Naive thymus-derived CD4-positive, alpha-beta T cell (primary cell): ENCODE data around the gene CANT1. TPM values are rescaled to one million over a fixed set of nuclear protein-coding genes. Genes with fewer than 3 reads are reported as not detected.

ENCODE experiments used
- ATAC-seq: fragments of 150-1000 bp; cut with Tn5 transposase; 2 replicates; pipeline ENCODE4 v1.10.0; 2021; ENCODE audit warnings: mild to moderate bottlenecking, moderate library complexity
- CTCF ChIA-PET: fragments of 350-600 bp; sonication (Branson Sonifier 250); formaldehyde crosslinking; loops from one replicate; lab custom pipeline; 2021; ENCODE audit warnings: antibody characterized with exemption; lab: Charles Lee
- POLR2A ChIA-PET: fragments of 350-600 bp; sonication (Branson Sonifier 250); formaldehyde crosslinking; loops from one replicate; lab custom pipeline; 2021; ENCODE audit warnings: antibody characterized with exemption, inconsistent platforms; lab: Charles Lee
- DNase-seq, 9 donors: peaks; one replicate each; pipeline versions ENCODE4 v3.0.0 to v3.0.0-alpha.2; 2020 to 2022; ENCODE audit warnings: mixed read lengths in 1 of 9
- H3K27ac ChIP-seq: one replicate; pipeline ENCODE4 v1.7.0; 2013; ENCODE audit warnings: mild to moderate bottlenecking, low read depth, low read length, moderate library complexity
- H3K27me3 ChIP-seq, 2 donors: one replicate each; pipeline ENCODE4 v1.7.0; 2013; ENCODE audit warnings: low read length in 2 of 2, mild to moderate bottlenecking in 2 of 2, moderate library complexity in 2 of 2; ENCODE audit not compliant: control insufficient read depth in 2 of 2, insufficient read depth in 2 of 2
- H3K36me3 ChIP-seq, 3 experiments: 1 replicate in 2 of 3; 2 replicates in 1 of 3; pipeline ENCODE4 v1.7.0; 2013; ENCODE audit warnings: low read length in 3 of 3, mild to moderate bottlenecking in 3 of 3, moderate library complexity in 1 of 3; ENCODE audit not compliant: insufficient read depth in 3 of 3, control insufficient read depth in 2 of 3
- H3K4me1 ChIP-seq, 2 donors: one replicate each; pipeline ENCODE4 v1.7.0; 2013; ENCODE audit warnings: low read length in 2 of 2, mild to moderate bottlenecking in 2 of 2, moderate library complexity in 1 of 2; ENCODE audit not compliant: control insufficient read depth in 2 of 2, insufficient read depth in 2 of 2
- H3K4me3 ChIP-seq: 2 replicates; pipeline ENCODE4 v1.7.0; 2013; ENCODE audit warnings: mild to moderate bottlenecking, low read length
- H3K9me3 ChIP-seq, 3 experiments: 1 replicate in 2 of 3; 2 replicates in 1 of 3; pipeline ENCODE4 v1.7.0; 2013; ENCODE audit warnings: low read length in 3 of 3; ENCODE audit not compliant: control insufficient read depth in 2 of 3
- H3K27ac Mint-ChIP-seq, 9 donors: one replicate each; pipeline ENCODE4 v1.8.0; 2020 to 2022; ENCODE audit warnings: mixed read lengths in 9 of 9, mild to moderate bottlenecking in 8 of 9, moderate library complexity in 5 of 9, inconsistent platforms in 2 of 9
- H3K27me3 Mint-ChIP-seq, 5 donors: one replicate each; pipeline ENCODE4 v1.8.0; 2021 to 2022; ENCODE audit warnings: mixed read lengths in 5 of 5, mild to moderate bottlenecking in 1 of 5
- H3K36me3 Mint-ChIP-seq, 5 donors: one replicate each; pipeline ENCODE4 v1.8.0; 2020 to 2022; ENCODE audit warnings: mixed read lengths in 5 of 5, mild to moderate bottlenecking in 3 of 5, inconsistent platforms in 1 of 5
- H3K4me1 Mint-ChIP-seq, 7 donors: one replicate each; pipeline ENCODE4 v1.8.0; 2020 to 2022; ENCODE audit warnings: mixed read lengths in 7 of 7, mild to moderate bottlenecking in 3 of 7, inconsistent platforms in 1 of 7
- H3K4me3 Mint-ChIP-seq, 10 donors: one replicate each; pipeline ENCODE4 v1.8.0; 2020 to 2022; ENCODE audit warnings: mild to moderate bottlenecking in 10 of 10, mixed read lengths in 10 of 10, moderate library complexity in 6 of 10, inconsistent platforms in 2 of 10
- H3K9me3 Mint-ChIP-seq, 11 donors: one replicate each; pipeline ENCODE4 v1.8.0; 2020 to 2022; ENCODE audit warnings: mixed read lengths in 11 of 11, mild to moderate bottlenecking in 4 of 11, inconsistent platforms in 1 of 11, moderate library complexity in 1 of 11
- intact Hi-C, 2 donors: fragments of 100-400 bp; cut with micrococcal nuclease; formaldehyde crosslinking; loops; one replicate each; pipeline ENCODE4 v1.15.1; 2023
- polyA plus RNA-seq, 2 donors: library from polyadenylated mRNA; unstranded; fragments of 300-500 nt; fragmentation: Illumina TruSeq; gene quantifications; one replicate each; pipeline ENCODE4 v1.2.3, GENCODE V29; 2021
- total RNA-seq, 6 experiments: library from RNA in 5 of 6; stranded (reverse) in 5 of 6; gene quantifications; 1 replicate in 5 of 6; 2 replicates in 1 of 6; pipeline ENCODE4 v1.2.3 and lab custom pipeline; 2021 to 2026

Gene CANT1
- total and polyA plus RNA-seq, 7 experiments from 2014 or later: 11.2 to 82.2 (median 42.3) TPM

GRCh38 chr17:79052131-79052530, 42.6 kb upstream of the CANT1 start:
- Mint-ChIP-seq H3K27me3 (peaks cover 0 to 15% (median 2%) of the 10 kb centered on the region in 5 donors), H3K27ac (no peak overlapping the region), H3K4me1 (no peaks in the 10 kb centered on the region), H3K9me3 (peaks cover 0 to 22% (median 10%) of the 10 kb centered on the region in 11 donors), H3K36me3 (peaks cover 0 to 10% (median 4%) of the 10 kb centered on the region in 5 donors), H3K4me3 (no peak overlapping the region)
- no peak overlapping the region for H3K4me3 ChIP-seq
- H3K27ac ChIP-seq: no peak overlapping the region
- intact Hi-C loops: no loop called here
- ChIA-PET CTCF (interaction anchor here (1.4 kb wide), 1 partner anchor 10 kb away, joined by 3 read pairs; no protein-coding TSS in a partner anchor), POLR2A (no interaction called here)
- ATAC-seq (no peak), DNase-seq (no peak)
- H3K4me1 ChIP-seq: no peaks in the 10 kb centered on the region
- no peaks in the 10 kb centered on the region for H3K9me3 ChIP-seq
- no peaks in the 10 kb centered on the region for H3K27me3 ChIP-seq
- no peaks in the 10 kb centered on the region for H3K36me3 ChIP-seq

GRCh38 chr17:79051306-79051705, 41.7 kb upstream of the CANT1 start:
- Histone ChIP-seq H3K27me3 (no peaks in the 10 kb centered on the region), H3K4me3 (no peak overlapping the region), H3K4me1 (no peaks in the 10 kb centered on the region), H3K9me3 (no peaks in the 10 kb centered on the region), H3K27ac (no peak overlapping the region), H3K36me3 (no peaks in the 10 kb centered on the region)
- ATAC-seq (no peak), DNase-seq (no peak)
- ChIA-PET POLR2A (no interaction called here), CTCF (interaction anchor here (1.4 kb wide), 1 partner anchor 11 kb away, joined by 3 read pairs; no protein-coding TSS in a partner anchor)
- no peaks in the 10 kb centered on the region for H3K4me1 Mint-ChIP-seq
- peaks cover 0 to 10% (median 4%) of the 10 kb centered on the region in 5 donors for H3K36me3 Mint-ChIP-seq
- intact Hi-C loops: no loop called here
- H3K27me3 Mint-ChIP-seq: peaks cover 0 to 15% (median 2%) of the 10 kb centered on the region in 5 donors
- H3K27ac Mint-ChIP-seq: no peak overlapping the region
- H3K4me3 Mint-ChIP-seq: no peak overlapping the region
- peaks cover 0 to 22% (median 10%) of the 10 kb centered on the region in 11 donors for H3K9me3 Mint-ChIP-seq

GRCh38 chr17:79050551-79050950, 41.0 kb upstream of the CANT1 start:
- Mint-ChIP-seq H3K27ac (no peak overlapping the region), H3K27me3 (peaks cover 5 to 13% (median 6%) of the 10 kb centered on the region in 5 donors), H3K4me1 (peaks cover 0 to 5% (median 3%) of the 10 kb centered on the region in 7 donors), H3K36me3 (peaks cover 0 to 10% (median 4%) of the 10 kb centered on the region in 5 donors), H3K4me3 (no peak overlapping the region), H3K9me3 (peaks cover 0 to 22% (median 10%) of the 10 kb centered on the region in 11 donors)
- intact Hi-C loops: no loop called here
- no peaks in the 10 kb centered on the region for H3K9me3 ChIP-seq
- ATAC-seq (no peak), DNase-seq (no peak)
- no peaks in the 10 kb centered on the region for H3K27me3 ChIP-seq
- no peaks in the 10 kb centered on the region for H3K36me3 ChIP-seq
- ChIA-PET CTCF (no interaction called here), POLR2A (no interaction called here)
- no peak overlapping the region for H3K27ac ChIP-seq
- H3K4me1 ChIP-seq: no peaks in the 10 kb centered on the region
- no peak overlapping the region for H3K4me3 ChIP-seq

GRCh38 chr17:79049821-79050220, 40.3 kb upstream of the CANT1 start:
- ATAC-seq (no peak), DNase-seq (no peak)
- Histone ChIP-seq H3K27me3 (no peaks in the 10 kb centered on the region), H3K27ac (no peak overlapping the region), H3K36me3 (no peaks in the 10 kb centered on the region), H3K9me3 (no peaks in the 10 kb centered on the region), H3K4me1 (no peaks in the 10 kb centered on the region), H3K4me3 (no peak overlapping the region)
- ChIA-PET CTCF (interaction anchor here (0.7 kb wide), 1 partner anchor 10 kb away, joined by 3 read pairs; no protein-coding TSS in a partner anchor), POLR2A (no interaction called here)
- Mint-ChIP-seq H3K9me3 (peaks cover 0 to 20% (median 10%) of the 10 kb centered on the region in 11 donors), H3K27ac (no peak overlapping the region), H3K36me3 (peaks cover 0 to 10% (median 4%) of the 10 kb centered on the region in 5 donors), H3K27me3 (peaks cover 5 to 15% (median 9%) of the 10 kb centered on the region in 5 donors), H3K4me3 (no peak overlapping the region), H3K4me1 (peaks cover 0 to 9% (median 5%) of the 10 kb centered on the region in 7 donors)
- intact Hi-C loops: no loop called here

- H3K27me3 Mint-ChIP-seq: peaks cover 4 to 20% (median 12%) of the 10 kb centered on the region in 5 donors
- H3K36me3 ChIP-seq: no peaks in the 10 kb centered on the region
- no peaks in the 10 kb centered on the region for H3K27me3 ChIP-seq
- H3K27ac ChIP-seq: no peak overlapping the region
- H3K4me3 ChIP-seq: no peak overlapping the region
- no peak overlapping the region for H3K27ac Mint-ChIP-seq
- H3K4me1 Mint-ChIP-seq: peaks cover 0 to 9% (median 5%) of the 10 kb centered on the region in 7 donors
- peaks cover 0 to 12% (median 7%) of the 10 kb centered on the region in 11 donors for H3K9me3 Mint-ChIP-seq
- peaks cover 0 to 7% (median under 1%) of the 10 kb centered on the region in 5 donors for H3K36me3 Mint-ChIP-seq
- no peak for ATAC-seq
- no peak for DNase-seq
- ChIA-PET POLR2A (no interaction called here), CTCF (interaction anchor here (0.7 kb wide), 1 partner anchor 11 kb away, joined by 3 read pairs; no protein-coding TSS in a partner anchor)
- H3K4me1 ChIP-seq: no peaks in the 10 kb centered on the region
- H3K9me3 ChIP-seq: no peaks in the 10 kb centered on the region
- no peak overlapping the region for H3K4me3 Mint-ChIP-seq
- intact Hi-C loops: no loop called here
Measured at GRCh38 chr17:79048826-79049755, 39.5 kb upstream of the CANT1 start.

- H3K36me3 Mint-ChIP-seq: no peaks in the 10 kb centered on the region
- no peaks in the 10 kb centered on the region for H3K9me3 ChIP-seq
- H3K9me3 Mint-ChIP-seq: peaks cover 0 to 7% (median 0%) of the 10 kb centered on the region in 11 donors
- POLR2A ChIA-PET: no interaction called here
- H3K4me1 ChIP-seq: no peaks in the 10 kb centered on the region
- ATAC-seq (no peak), DNase-seq (no peak)
- intact Hi-C loops: no loop called here
- H3K27me3 Mint-ChIP-seq: peaks cover 3 to 17% (median 12%) of the 10 kb centered on the region in 5 donors
- CTCF ChIA-PET: interaction anchor here (0.7 kb wide), 1 partner anchor 17 kb away, joined by 3 read pairs; no protein-coding TSS in a partner anchor
- H3K27me3 ChIP-seq: no peaks in the 10 kb centered on the region
- H3K27ac Mint-ChIP-seq: no peak overlapping the region
- no peak overlapping the region for H3K4me3 Mint-ChIP-seq
- H3K27ac ChIP-seq: no peak overlapping the region
- no peaks in the 10 kb centered on the region for H3K36me3 ChIP-seq
- peaks cover 0 to 9% (median 5%) of the 10 kb centered on the region in 7 donors for H3K4me1 Mint-ChIP-seq
- H3K4me3 ChIP-seq: no peak overlapping the region
Measured at GRCh38 chr17:79047923-79048825, 38.6 kb upstream of the CANT1 start.
